Omental fat pad (tissue), 4 donors: ENCODE data around the gene C12orf42. TPM values are rescaled to one million over a fixed set of nuclear protein-coding genes. Genes with fewer than 3 reads are reported as not detected.

Source experiments
- ATAC-seq: fragments of 150-250 bp; one replicate; pipeline ENCODE4 v1.9.1; 2016; ENCODE audit warnings: mild to moderate bottlenecking, moderate library complexity; ENCODE audit not compliant: low FRiP score
- DNase-seq: peaks from one replicate; pipeline ENCODE4 v3.0.0-alpha.2; 2019; ENCODE audit warnings: low spot score
- CTCF ChIP-seq, 3 donors: fragments of 450-650 bp; IDR thresholded peaks; one replicate each; pipeline ENCODE4 v1.5.1; 2016 to 2017; ENCODE audit warnings: antibody characterized with exemption in 3 of 3, mild to moderate bottlenecking in 3 of 3, moderate library complexity in 2 of 3
- total RNA-seq, 4 donors: library from RNA; depleted of rRNA; stranded (reverse); fragments of >200 nt; gene quantifications; one replicate each; pipeline ENCODE4 v1.1.0, GENCODE V29; 2016

Gene C12orf42
- total RNA-seq, 4 donors from 2014 or later, result 0.36 TPM; not detected in 3

DNA sequence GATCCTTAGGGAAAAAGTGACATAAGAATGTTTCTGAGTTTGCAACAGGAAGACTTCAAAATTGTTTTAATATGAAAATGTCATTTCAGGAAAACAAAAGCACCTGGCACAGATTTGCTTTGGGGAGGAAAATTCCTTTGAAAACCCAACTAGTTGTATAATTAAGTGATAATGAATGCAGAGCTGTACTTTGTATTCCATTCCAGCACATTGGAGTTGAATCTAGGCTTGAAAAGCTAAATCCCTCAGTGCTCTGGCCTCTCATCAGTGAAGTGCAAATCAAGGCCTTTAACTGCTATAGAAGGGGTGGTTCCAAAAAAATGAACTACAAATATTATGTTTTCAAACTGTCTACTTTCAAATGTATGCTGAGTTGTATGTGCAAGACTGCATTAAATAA, 19.6 kb upstream of the C12orf42 start:
- no peak for TF ChIP-seq CTCF (IDR thresholded peaks at IDR 0.05)
- ATAC-seq, result no peak

DNA sequence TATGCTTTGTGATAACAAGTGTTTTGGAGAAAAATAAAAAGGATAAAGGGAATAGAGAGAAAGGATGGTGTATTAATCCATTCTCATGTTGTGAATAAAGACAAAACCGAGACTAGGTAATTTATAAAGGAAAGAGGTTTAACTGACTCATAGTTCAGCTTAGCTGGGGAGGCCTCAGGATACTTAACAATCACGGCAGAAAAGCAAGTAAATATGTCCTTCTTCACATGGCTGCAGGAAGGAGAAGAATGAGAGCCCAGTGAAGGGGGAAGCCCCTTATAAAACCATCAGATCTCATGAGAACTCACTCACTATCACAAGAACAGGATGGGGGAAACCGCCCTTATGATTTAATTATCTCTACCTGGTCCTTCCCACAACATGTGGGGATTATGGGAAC, 18.1 kb upstream of the C12orf42 start:
- no peak for TF ChIP-seq CTCF (IDR thresholded peaks at IDR 0.05)
- ATAC-seq (no peak), DNase-seq (no peak)

More for the DNA sequence above, 19.6 kb upstream of the C12orf42 start:
- DNase-seq, result no peak

GRCh38 chr12:103505371-103506236, 9.8 kb upstream of the C12orf42 start:
- DNase-seq (no peak), ATAC-seq (no peak)
- TF ChIP-seq CTCF (IDR thresholded peaks at IDR 0.05), result no peak

- no peak for TF ChIP-seq CTCF (IDR thresholded peaks at IDR 0.05)
- DNase-seq (no peak), ATAC-seq (no peak)
Measured at GRCh38 chr12:103504606-103505005, 8.8 kb upstream of the C12orf42 start.

DNA sequence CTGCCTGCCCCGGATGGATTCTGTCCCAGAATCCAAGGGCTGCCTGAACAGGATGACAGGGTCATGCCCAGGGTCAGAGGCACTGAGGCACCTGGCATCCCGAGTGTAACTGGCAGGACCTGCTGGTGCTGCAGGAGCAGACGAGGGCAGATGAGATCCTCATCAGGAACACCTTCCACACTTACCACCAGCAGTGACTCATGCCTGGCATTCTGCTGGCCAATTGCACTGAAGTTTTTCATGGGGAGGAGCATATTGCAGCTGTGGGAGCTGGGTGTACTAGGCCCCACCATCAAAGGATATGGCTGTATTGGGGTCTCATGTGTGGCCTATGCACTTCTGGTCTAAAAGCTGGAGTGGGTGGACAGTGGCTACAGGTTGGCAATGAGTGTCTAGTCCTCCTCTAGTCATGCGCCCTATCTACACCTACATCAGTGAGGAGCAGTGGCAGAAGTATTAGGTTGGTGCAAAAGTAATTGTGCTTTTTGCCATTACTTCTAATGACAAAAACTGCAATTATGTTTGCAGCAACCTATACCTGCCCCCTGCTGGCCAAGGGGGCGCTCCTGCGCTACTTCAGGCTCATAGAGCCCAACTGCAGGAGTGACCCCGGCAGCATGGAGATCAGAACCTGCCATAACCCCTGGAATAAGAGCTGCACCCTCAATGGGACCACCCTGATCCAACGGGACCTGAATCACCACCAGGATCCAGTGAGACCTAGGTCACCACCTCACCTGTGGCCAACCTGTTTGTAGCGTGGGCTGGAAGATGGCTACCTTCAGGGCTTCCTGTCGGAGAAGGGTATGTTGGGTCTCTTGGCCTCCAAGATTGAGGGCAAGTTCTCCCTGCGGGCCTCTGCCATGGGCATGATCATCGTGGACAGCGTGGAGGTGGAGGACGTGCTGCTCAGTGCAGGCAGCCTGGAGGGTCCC, 8.0 kb upstream of the C12orf42 start:
- no peak for TF ChIP-seq CTCF (IDR thresholded peaks at IDR 0.05)
- no peak for ATAC-seq

DNA sequence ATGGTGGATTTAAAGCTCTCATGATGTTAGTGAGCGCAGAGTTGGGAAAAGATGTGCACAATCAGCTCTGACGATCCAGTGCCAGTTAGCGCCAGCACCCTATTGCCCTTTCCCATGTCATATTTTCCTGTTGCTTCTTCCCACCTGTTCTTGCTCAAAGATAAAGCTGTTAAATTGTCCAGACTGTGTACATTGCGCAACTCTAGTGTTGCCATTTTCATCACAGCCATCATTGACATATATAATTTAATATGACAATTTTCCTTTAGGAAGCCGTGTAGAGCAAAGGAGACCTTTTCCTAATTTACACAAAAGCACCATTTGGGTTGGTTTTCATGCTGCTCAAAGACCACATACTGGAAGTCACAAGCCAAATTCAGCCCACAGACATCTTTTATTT, 5.7 kb upstream of the C12orf42 start:
- no peak for ATAC-seq
- TF ChIP-seq CTCF (IDR thresholded peaks at IDR 0.05), result no peak
- DNase-seq, result no peak

More for the DNA sequence above, 8.0 kb upstream of the C12orf42 start:
- no peak for DNase-seq
